Peyer's patch (tissue), 4 donors: ENCODE results near the gene PCBP2.

Experiments used
- POLR2A ChIP-seq, 2 donors: fragments of 450-650 bp; IDR thresholded peaks; one replicate each; pipeline ENCODE4 v1.5.1; 2017; ENCODE audit warnings: antibody characterized with exemption in 2 of 2, mild to moderate bottlenecking in 2 of 2, moderate library complexity in 2 of 2
- TF ChIP-seq, protein P1 (sequence below), 6 experiments: fragments of 450-650 bp in 4 of 6; fragments of 200-600 bp in 2 of 6; sonication (generic) in 1 of 6; IDR thresholded peaks; one replicate each; pipeline ENCODE4 v1.5.1; 2017 to 2019; ENCODE audit warnings: antibody characterized with exemption in 6 of 6, mild to moderate bottlenecking in 3 of 6, moderate library complexity in 1 of 6

DNA sequence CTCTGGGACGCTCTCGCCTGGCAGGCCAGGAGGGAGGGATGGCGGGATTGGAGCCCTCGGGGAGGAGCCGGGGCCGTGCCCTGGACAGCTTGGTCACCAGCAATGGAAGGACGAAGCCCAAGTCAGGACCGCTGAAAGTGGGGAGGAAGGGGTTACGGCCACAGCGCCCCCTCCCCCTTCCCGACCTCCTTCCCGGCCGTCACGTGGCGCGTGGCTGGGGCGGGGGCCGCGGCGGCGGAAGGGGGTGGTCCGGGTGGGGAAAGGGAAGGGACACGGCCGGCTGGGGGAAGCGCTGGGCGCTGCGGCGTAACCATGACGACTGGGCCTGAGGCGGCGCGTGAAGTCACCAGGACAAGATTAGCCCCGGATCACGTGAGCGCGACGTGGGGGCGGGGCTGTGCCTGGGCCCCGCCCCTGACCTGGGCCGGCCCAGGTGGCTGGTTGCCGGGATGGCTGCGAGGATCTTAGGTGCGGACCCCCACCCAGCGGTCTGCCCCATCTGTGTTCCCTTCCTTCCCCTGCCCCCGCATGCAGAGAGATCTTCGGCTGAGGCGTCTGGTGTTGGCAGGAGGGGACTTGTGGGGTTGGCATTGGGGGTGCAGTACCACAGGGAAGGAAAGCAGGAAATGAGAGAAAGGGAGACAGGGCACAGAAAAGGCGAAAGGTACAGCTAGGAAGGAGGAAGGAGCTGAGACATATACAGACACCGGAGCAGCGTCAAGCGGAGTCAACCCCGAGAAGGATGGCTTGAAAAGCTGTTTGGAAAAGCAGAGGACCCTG is 41.1 kb downstream of the PCBP2 start:
- TF ChIP-seq, protein P1, sequence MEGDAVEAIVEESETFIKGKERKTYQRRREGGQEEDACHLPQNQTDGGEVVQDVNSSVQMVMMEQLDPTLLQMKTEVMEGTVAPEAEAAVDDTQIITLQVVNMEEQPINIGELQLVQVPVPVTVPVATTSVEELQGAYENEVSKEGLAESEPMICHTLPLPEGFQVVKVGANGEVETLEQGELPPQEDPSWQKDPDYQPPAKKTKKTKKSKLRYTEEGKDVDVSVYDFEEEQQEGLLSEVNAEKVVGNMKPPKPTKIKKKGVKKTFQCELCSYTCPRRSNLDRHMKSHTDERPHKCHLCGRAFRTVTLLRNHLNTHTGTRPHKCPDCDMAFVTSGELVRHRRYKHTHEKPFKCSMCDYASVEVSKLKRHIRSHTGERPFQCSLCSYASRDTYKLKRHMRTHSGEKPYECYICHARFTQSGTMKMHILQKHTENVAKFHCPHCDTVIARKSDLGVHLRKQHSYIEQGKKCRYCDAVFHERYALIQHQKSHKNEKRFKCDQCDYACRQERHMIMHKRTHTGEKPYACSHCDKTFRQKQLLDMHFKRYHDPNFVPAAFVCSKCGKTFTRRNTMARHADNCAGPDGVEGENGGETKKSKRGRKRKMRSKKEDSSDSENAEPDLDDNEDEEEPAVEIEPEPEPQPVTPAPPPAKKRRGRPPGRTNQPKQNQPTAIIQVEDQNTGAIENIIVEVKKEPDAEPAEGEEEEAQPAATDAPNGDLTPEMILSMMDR (IDR thresholded peaks at IDR 0.05): no peak
- TF ChIP-seq POLR2A (IDR thresholded peaks at IDR 0.05): peak; percentile 84 to 90
